ENCODE results near the gene DIDO1. TPM values are rescaled to one million over a fixed set of nuclear protein-coding genes. Genes with fewer than 3 reads are reported as not detected.
A peak's percentile ranks its signal among the peaks of the same experiment; 100 is the strongest.

Gene DIDO1
- total RNA-seq, 1 donor from 2014 or later = 35.0 TPM

GRCh38 chr20:62911701-62912280 is 14.5 kb downstream of the DIDO1 start:
- Histone ChIP-seq H3K4me3 (ENCODE audit: low read length in 3 of 3) (no peak overlapping the region), H3K9me3 (ENCODE audit: control insufficient read depth in 3 of 3, low read length in 3 of 3) (no peaks in the 10 kb centered on the region), H3K27ac (ENCODE audit: low read depth, low read length) (no peak overlapping the region), H3K4me1 (ENCODE audit: control insufficient read depth in 3 of 3, insufficient read depth in 3 of 3, low read length in 3 of 3) (peaks cover 20 to 30% (median 23%) of the 10 kb centered on the region in 3 donors), H3K36me3 (ENCODE audit: control insufficient read depth in 3 of 3, insufficient read depth in 3 of 3, low read length in 3 of 3) (peaks cover 48 to 59% (median 52%) of the 10 kb centered on the region in 3 donors), H3K27me3 (ENCODE audit: control insufficient read depth in 3 of 3, insufficient read depth in 3 of 3, low read length in 3 of 3) (no peaks in the 10 kb centered on the region), H3K9ac (ENCODE audit: low read depth in 1 of 3, low read length in 3 of 3) (no peak overlapping the region)

GRCh38 chr20:62910777-62911497 is 15.4 kb downstream of the DIDO1 start:
- Histone ChIP-seq H3K9me3 (ENCODE audit: control insufficient read depth in 3 of 3, low read length in 3 of 3) (no peaks in the 10 kb centered on the region), H3K9ac (ENCODE audit: low read depth in 1 of 3, low read length in 3 of 3) (no peak overlapping the region), H3K4me1 (ENCODE audit: control insufficient read depth in 3 of 3, insufficient read depth in 3 of 3, low read length in 3 of 3) (peaks cover 25 to 27% (median 26%) of the 10 kb centered on the region in 3 donors), H3K4me3 (ENCODE audit: low read length in 3 of 3) (no peak overlapping the region), H3K36me3 (ENCODE audit: control insufficient read depth in 3 of 3, insufficient read depth in 3 of 3, low read length in 3 of 3) (peaks cover 57 to 67% (median 61%) of the 10 kb centered on the region in 3 donors), H3K27ac (ENCODE audit: low read depth, low read length) (no peak overlapping the region), H3K27me3 (ENCODE audit: control insufficient read depth in 3 of 3, insufficient read depth in 3 of 3, low read length in 3 of 3) (no peaks in the 10 kb centered on the region)

GRCh38 chr20:62910217-62910766 is 16.0 kb downstream of the DIDO1 start:
- H3K4me1 ChIP-seq (ENCODE audit: control insufficient read depth in 3 of 3, insufficient read depth in 3 of 3, low read length in 3 of 3) = peaks cover 20 to 29% (median 26%) of the 10 kb centered on the region in 3 donors
- H3K27me3 ChIP-seq (ENCODE audit: control insufficient read depth in 3 of 3, insufficient read depth in 3 of 3, low read length in 3 of 3) = no peaks in the 10 kb centered on the region
- no peaks in the 10 kb centered on the region for H3K9me3 ChIP-seq (ENCODE audit: control insufficient read depth in 3 of 3, low read length in 3 of 3)
- H3K36me3 ChIP-seq (ENCODE audit: control insufficient read depth in 3 of 3, insufficient read depth in 3 of 3, low read length in 3 of 3) = peaks cover 63 to 73% (median 67%) of the 10 kb centered on the region in 3 donors
- H3K4me3 ChIP-seq (ENCODE audit: low read length in 3 of 3) = no peak overlapping the region
- H3K9ac ChIP-seq (ENCODE audit: low read depth in 1 of 3, low read length in 3 of 3) = no peak overlapping the region
- H3K27ac ChIP-seq (ENCODE audit: low read depth, low read length) = no peak overlapping the region

GRCh38 chr20:62908971-62909791 is 17.1 kb downstream of the DIDO1 start:
- Histone ChIP-seq H3K4me3 (ENCODE audit: low read length in 3 of 3) (no peak overlapping the region), H3K36me3 (ENCODE audit: control insufficient read depth in 3 of 3, insufficient read depth in 3 of 3, low read length in 3 of 3) (peaks cover 74 to 80% (median 76%) of the 10 kb centered on the region in 3 donors), H3K9ac (ENCODE audit: low read depth in 1 of 3, low read length in 3 of 3) (no peak overlapping the region), H3K9me3 (ENCODE audit: control insufficient read depth in 3 of 3, low read length in 3 of 3) (no peaks in the 10 kb centered on the region), H3K27me3 (ENCODE audit: control insufficient read depth in 3 of 3, insufficient read depth in 3 of 3, low read length in 3 of 3) (no peaks in the 10 kb centered on the region), H3K4me1 (ENCODE audit: control insufficient read depth in 3 of 3, insufficient read depth in 3 of 3, low read length in 3 of 3) (peaks cover 9 to 20% (median 15%) of the 10 kb centered on the region in 3 donors), H3K27ac (ENCODE audit: low read depth, low read length) (no peak overlapping the region)

GRCh38 chr20:62907384-62908317 is 18.7 kb downstream of the DIDO1 start:
- Histone ChIP-seq H3K36me3 (ENCODE audit: control insufficient read depth in 3 of 3, insufficient read depth in 3 of 3, low read length in 3 of 3) (peaks cover 79 to 88% (median 86%) of the 10 kb centered on the region in 3 donors), H3K9ac (ENCODE audit: low read depth in 1 of 3, low read length in 3 of 3) (peak overlapping the region in 1 of 3 donors; percentile 16), H3K4me3 (ENCODE audit: low read length in 3 of 3) (no peak overlapping the region)

GRCh38 chr20:62906647-62907375 is 19.5 kb downstream of the DIDO1 start:
- peaks cover 0 to 12% (median 11%) of the 10 kb centered on the region in 3 donors for H3K4me1 ChIP-seq (ENCODE audit: control insufficient read depth in 3 of 3, insufficient read depth in 3 of 3, low read length in 3 of 3)
- H3K9me3 ChIP-seq (ENCODE audit: control insufficient read depth in 3 of 3, low read length in 3 of 3) = no peaks in the 10 kb centered on the region
- no peaks in the 10 kb centered on the region for H3K27me3 ChIP-seq (ENCODE audit: control insufficient read depth in 3 of 3, insufficient read depth in 3 of 3, low read length in 3 of 3)
- no peak overlapping the region for H3K27ac ChIP-seq (ENCODE audit: low read depth, low read length)
- H3K9ac ChIP-seq (ENCODE audit: low read depth in 1 of 3, low read length in 3 of 3) = peak overlapping the region in 1 of 3 donors; percentile 16
- no peak overlapping the region for H3K4me3 ChIP-seq (ENCODE audit: low read length in 3 of 3)
- H3K36me3 ChIP-seq (ENCODE audit: control insufficient read depth in 3 of 3, insufficient read depth in 3 of 3, low read length in 3 of 3) = peaks cover 78 to 92% (median 86%) of the 10 kb centered on the region in 3 donors

More at GRCh38 chr20:62907384-62908317, 18.7 kb downstream of the DIDO1 start:
- Histone ChIP-seq H3K4me1 (ENCODE audit: control insufficient read depth in 3 of 3, insufficient read depth in 3 of 3, low read length in 3 of 3) (peaks cover 0 to 12% (median 11%) of the 10 kb centered on the region in 3 donors), H3K27me3 (ENCODE audit: control insufficient read depth in 3 of 3, insufficient read depth in 3 of 3, low read length in 3 of 3) (no peaks in the 10 kb centered on the region), H3K27ac (ENCODE audit: low read depth, low read length) (no peak overlapping the region), H3K9me3 (ENCODE audit: control insufficient read depth in 3 of 3, low read length in 3 of 3) (no peaks in the 10 kb centered on the region)

GRCh38 chr20:62906209-62906608 is 20.1 kb downstream of the DIDO1 start:
- H3K9ac ChIP-seq (ENCODE audit: low read depth in 1 of 3, low read length in 3 of 3) = peak overlapping the region in 1 of 3 donors; percentile 11
- H3K27ac ChIP-seq (ENCODE audit: low read depth, low read length) = no peak overlapping the region
- no peak overlapping the region for H3K4me3 ChIP-seq (ENCODE audit: low read length in 3 of 3)
- no peaks in the 10 kb centered on the region for H3K27me3 ChIP-seq (ENCODE audit: control insufficient read depth in 3 of 3, insufficient read depth in 3 of 3, low read length in 3 of 3)
- H3K36me3 ChIP-seq (ENCODE audit: control insufficient read depth in 3 of 3, insufficient read depth in 3 of 3, low read length in 3 of 3) = peaks cover 75 to 90% (median 84%) of the 10 kb centered on the region in 3 donors
- peaks cover 0 to 12% (median 11%) of the 10 kb centered on the region in 3 donors for H3K4me1 ChIP-seq (ENCODE audit: control insufficient read depth in 3 of 3, insufficient read depth in 3 of 3, low read length in 3 of 3)
- H3K9me3 ChIP-seq (ENCODE audit: control insufficient read depth in 3 of 3, low read length in 3 of 3) = no peaks in the 10 kb centered on the region

- peak overlapping the region in 1 of 3 donors; percentile 11 for H3K9ac ChIP-seq (ENCODE audit: low read depth in 1 of 3, low read length in 3 of 3)
- H3K9me3 ChIP-seq (ENCODE audit: control insufficient read depth in 3 of 3, low read length in 3 of 3) = no peaks in the 10 kb centered on the region
- H3K27ac ChIP-seq (ENCODE audit: low read depth, low read length) = no peak overlapping the region
- peaks cover 71 to 89% (median 80%) of the 10 kb centered on the region in 3 donors for H3K36me3 ChIP-seq (ENCODE audit: control insufficient read depth in 3 of 3, insufficient read depth in 3 of 3, low read length in 3 of 3)
- H3K4me1 ChIP-seq (ENCODE audit: control insufficient read depth in 3 of 3, insufficient read depth in 3 of 3, low read length in 3 of 3) = peaks cover under 1 to 15% (median 13%) of the 10 kb centered on the region in 3 donors
- H3K4me3 ChIP-seq (ENCODE audit: low read length in 3 of 3) = no peak overlapping the region
- H3K27me3 ChIP-seq (ENCODE audit: control insufficient read depth in 3 of 3, insufficient read depth in 3 of 3, low read length in 3 of 3) = no peaks in the 10 kb centered on the region
Observed at GRCh38 chr20:62905536-62906117, 20.7 kb downstream of the DIDO1 start.

Data from skeletal muscle tissue (tissue), 4 donors.